SKM-1 treated with dmso at 0.1 percent for 144 hours (cell line): ENCODE data around the gene NTRK3.

Experiments used
- DNase-seq: peaks from one replicate; lab custom pipeline; 2025; ENCODE audit not compliant: unreplicated experiment; lab: John Stamatoyannopoulos, UW

Gene NTRK3

DNA sequence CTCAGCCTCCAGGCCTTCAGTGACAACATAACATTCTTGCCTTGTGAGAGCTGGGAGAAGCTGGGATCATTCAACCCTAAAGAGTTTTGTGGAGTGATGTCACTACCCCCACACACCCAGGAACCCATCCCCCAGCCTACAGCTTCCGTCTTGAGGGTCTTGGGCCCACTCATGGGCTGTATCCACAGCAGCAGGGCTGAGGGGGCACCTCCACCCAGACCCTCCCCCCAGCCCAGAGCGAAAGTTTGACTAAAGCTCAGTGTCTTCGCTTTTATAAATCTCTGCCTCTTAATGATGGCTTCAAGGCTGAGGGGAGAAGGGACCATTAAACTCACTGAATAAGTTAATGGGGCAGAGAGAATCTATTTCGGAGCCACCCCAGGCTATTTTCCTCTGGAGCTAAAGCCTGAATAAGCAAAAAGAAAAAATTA lies 23.8 kb downstream of the NTRK3 start:
- no peak for DNase-seq

DNA sequence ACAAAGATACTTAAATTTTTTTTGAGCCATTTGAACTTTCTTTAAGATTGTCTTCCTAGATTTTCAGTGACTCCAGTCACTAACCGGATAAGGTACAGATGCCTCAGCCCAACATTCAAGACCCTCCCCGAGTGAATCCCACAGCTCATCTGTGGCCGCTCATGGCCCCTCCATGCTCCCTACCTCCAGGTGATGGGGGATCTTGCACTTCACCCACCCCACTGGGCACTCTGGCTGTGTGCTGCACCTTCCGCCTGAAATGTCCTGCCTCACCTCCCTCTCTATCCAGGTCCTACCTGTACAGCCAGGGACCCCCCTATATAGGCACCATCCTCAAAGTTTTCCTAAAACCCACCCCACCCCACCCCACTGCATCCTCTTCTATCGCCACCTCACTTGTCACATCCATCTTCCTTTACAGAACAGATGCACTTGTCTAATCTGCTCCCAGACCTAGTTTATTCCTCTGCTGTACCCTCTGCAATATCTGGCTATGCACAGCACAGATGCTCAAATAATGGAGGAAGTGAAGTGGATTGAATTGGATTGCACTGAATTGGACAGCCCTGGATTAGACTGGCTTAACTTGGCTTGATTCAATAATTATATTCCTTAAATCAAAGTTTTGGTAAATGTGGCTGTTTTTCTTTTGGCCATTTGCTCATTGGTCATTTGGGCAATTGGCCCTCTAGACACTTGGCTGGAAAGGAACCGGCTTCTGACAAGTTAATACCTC lies 24.5 kb downstream of the NTRK3 start:
- DNase-seq = no peak

DNA sequence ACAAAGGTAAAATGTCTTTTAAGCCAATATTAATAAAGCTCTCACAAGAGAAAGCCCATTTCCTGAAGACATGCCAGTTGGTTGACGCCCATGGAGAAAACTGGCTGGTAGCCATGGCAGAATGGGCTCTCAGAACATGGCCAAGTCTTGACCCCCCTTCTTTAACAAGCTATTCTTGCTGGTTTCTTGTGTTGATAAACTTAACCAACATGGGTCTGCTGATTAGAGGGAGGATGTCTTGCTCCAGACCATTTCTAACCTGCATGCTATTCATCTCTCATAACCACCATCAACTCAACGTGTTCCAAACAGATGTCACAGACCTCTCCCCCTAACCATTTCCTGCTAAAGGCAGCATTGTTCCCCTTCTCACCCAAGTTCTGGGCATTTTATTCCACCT lies 25.7 kb downstream of the NTRK3 start:
- no peak for DNase-seq

DNA sequence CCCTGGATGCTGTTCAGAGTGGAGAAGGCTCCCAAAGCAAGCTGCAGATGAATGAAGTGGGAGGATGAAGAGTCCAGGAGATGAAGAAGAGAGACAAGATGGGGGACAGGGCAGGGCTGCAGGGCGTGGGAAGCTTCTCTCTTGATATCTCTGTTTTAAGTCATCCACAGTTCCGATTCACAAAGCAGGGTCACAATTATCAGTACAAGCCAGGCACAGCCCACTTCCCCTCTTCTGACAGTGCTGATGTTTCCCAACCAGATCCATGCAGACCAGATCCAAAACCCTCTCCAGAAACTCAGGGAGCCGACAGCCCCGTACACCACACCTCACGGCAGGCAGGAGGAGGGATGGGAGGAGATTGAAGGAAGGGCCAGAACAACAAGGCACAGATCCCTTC lies 31.1 kb downstream of the NTRK3 start:
- DNase-seq = no peak

DNA sequence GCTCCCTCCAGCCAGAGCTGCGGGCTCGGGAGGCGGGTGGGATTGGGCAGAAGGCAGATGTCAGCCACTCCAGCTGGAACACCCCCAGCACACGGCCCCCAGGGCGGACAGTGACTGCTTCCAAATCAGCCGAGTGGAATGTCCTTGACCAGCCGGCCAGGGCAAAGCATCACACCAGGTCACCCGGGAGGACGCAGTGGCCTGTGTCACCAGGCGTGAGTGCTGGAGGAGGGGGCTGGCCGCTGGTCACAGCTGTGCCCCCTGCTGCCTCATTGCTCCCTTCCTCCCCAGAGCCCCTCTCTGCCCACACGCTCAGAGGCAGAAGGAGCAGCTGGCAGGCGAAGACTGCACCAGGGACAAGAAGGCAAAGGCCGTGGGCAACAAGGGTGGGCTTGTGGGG lies 33.5 kb downstream of the NTRK3 start:
- no peak for DNase-seq

DNA sequence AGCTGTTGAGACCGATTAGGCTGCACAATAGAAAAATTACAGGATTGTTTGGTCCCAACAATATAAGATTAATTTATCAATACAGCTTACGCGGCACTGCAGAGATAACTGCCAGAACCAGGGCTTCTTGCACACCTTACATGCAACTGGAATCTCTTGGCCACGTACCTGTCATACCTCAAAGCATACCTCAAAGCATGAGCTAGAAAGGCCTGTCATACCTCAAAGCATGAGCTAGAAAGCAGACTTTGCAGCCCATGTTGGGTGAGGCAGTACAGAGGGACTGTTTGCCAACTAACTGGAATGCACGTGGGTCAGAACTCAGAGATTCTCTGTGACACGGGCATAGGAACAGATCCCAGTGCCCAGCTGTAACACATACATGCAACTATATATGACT lies 34.7 kb downstream of the NTRK3 start:
- DNase-seq = no peak

DNA sequence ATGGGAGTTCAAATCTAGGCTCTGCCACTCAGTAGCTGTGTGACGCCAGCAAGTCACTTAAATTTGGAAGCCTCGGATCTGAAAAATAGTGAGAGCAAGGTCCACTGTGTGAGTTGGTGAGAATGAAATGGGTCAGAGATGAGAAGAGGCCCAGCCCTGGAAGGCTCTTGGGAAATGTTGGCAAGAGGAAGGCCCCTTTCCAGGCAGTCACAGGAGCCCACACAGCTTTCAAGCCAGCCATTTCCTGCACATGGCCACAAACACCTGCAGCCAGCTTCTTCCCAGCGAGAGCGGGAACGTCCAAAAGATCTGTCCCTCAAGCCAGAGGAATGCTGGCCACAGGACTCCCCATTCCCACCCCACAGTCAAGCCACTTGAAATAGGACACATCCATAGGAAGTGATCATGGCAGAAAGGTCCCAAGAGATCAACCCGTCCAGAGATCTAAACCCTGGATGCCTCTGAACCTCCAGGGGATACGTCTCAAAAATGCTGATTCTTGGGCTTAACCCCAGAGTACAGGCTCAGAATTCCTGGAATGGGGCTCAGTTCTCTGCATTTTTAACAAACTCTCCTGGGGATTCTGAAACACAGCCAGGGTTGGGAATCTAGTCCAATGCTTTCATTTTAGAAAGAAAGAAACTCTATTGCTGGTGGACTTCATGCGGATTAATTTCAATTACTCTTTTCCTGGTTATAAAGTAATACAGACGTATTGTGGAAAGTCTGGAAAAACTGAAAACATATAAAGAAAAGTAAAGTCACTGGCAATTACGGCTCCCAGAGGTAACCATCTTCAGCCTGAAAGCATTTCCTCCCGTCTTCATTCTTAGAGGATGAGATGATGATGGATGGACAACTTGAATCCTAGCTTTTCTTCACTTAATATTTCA lies 35.9 kb downstream of the NTRK3 start:
- DNase-seq = no peak

DNA sequence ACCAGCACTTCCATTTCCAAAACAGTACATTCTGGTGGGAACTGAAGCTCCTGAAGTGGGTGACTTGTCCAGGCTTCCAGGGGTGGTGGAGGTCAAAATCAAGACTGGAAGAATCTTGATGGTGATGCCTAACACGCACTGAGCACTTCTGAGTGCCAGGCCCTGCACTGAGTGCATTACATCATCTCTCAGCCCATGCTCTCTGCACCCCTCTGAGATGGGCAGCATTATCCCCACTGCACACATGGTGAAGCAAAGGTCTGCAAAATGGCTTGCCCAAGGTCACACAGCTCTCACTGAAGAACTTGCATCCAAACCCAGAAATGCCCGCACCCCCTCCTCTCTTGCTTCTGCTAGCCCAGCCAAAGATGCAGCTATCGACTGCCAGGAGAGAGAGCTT lies 36.9 kb downstream of the NTRK3 start:
- DNase-seq = no peak

DNA sequence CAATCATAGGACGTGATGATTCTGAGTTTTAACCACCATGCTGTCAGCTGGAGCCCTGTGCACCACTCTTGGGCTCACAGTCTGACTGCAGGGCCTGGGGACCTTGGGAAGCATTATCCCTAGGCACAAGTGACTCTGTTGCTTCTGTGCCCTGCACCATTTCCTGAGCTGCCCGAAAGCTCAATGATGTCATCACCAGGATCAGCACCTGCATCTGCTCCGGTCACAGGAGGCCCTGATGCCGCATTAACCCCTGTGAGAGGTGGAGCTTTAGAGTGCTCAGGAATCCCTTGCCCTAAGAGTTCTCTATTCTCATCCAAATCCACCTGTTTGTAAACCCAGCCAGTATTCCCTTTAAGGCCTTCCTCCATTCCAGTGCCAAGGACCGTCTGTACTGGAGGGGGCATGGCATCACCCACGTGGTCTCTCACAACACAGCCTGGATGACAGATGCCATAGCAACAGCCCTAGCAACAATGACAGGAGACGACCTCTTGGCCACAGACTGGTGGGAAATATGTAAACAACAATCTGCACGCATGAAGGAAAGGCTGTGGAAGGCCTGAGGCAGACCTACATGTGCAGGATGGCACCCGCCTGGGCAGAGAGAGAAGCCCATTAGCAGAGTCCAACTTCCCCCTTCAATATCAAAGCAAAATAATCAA lies 37.9 kb downstream of the NTRK3 start:
- no peak for DNase-seq

DNA sequence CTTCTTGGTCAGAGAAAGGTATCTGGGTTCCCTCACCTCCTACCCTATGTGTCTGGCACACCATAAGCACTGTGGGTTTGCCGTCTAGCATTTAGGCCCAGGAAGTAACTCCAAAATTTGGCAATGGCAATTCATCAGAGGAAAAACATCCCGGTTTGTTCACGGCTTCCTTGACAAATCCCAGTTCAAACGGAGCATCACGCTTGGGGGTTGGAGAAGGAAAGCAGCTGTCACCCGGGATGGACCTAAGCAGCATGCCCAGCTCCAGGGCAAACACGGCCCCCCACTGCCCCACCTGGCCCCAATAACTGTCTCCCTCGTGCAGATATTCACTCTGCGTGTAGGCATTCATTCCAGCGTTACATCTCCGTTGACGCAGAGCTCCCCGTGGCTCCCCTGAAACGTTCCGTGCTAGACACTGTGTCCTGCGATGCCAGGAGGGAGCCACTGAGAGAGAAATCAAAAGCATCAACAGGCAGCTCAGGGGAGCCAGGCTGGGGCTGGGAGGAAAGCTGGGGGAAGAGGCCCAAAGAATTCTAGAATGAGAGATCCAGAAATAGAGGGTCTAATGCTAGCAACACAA lies 41.4 kb downstream of the NTRK3 start:
- no peak for DNase-seq

DNA sequence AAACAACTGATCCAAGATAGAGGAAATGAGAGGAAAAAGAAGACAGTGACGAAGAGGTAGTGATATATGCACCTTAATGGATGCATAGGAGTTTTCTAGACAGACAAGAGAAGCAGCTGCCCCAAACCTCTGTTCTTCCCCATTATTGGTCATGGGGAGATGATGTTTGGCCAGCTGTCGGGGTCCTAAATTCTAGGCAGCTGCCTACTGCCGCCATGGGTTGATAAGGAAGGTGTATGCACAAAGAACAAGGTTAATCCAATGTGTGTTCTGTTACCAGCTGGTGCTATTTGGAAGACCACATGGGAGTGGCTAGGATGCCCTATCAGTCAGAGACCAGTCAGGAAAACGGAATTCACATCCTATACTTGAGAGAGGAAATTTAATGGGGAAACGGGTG lies 47.4 kb downstream of the NTRK3 start:
- no peak for DNase-seq

DNA sequence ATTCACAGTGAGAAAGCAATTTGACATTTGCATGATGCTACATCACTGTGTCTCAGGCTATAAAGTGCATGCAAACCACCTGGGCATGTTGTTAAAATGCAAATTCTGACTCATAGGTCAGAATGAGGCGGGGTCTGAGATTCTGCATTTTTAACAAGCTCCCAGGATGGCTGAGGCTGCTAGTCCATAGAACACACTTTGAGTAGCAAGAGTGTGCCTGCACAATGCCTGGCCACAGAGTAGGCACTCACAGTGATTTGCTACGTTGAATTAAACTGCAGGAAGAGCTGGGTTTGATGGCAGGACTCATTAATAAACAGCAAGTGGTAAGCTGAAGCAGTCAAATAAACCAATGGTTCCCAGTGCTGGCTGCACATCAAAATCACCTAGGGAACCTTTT lies 48.1 kb downstream of the NTRK3 start:
- DNase-seq = no peak

DNA sequence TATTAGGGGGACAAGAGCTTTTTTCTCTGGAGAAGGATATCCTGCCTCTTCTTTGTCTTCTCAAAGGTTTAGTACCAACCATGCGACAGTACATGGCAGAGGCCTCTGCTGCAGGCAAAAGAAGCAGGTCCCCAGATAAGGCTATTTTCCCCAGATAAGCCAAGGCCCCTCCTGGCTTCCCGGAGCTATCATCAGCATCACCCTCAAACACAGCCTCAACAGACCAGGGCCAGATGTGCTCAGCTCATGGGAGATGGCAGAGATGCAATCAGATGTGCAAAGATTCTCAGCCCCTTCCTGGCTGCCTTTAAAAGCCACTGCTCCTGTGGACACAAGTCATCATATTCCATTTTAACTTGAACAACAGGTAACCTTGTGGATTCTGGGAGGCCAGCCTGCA lies 49.0 kb downstream of the NTRK3 start:
- DNase-seq = no peak

DNA sequence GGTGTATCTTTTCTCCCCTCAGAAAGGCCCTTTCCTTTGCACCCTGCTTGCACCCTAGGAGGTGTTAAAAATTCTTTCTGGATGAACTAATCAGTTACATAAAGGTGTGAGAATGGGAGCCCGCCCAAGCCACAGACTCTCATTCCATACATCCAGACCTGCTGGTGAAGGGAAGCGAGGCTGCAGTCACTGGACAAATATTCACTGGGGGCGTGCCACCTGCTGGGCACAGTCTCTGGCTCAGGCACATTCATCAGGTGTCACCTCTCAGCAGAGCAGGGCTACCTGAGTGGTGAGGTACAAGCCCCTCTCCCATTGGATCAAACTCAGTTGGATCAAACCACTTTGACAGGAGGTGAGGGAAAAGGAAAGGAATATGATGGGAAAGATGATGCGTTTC lies 52.0 kb downstream of the NTRK3 start:
- no peak for DNase-seq

DNA sequence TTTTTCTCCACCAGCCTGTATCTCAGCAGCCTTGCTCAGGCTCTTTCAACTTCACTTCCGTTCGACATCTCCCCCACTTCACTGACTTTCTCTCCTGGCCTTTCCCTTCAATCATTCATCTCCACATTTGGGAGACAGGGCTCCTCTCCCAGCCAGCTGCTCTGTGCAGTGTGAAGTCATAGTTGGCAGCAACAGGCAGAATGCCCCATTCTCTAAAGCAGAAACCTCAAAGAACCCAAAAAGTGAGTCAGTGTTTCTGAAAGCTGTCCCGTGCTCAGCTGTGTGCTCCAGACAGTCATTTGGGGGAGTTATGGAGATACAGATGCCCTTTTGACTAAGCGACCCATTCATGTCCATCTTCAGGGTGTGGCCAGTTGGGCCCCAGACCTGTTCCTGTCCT lies 54.3 kb downstream of the NTRK3 start:
- DNase-seq = no peak

DNA sequence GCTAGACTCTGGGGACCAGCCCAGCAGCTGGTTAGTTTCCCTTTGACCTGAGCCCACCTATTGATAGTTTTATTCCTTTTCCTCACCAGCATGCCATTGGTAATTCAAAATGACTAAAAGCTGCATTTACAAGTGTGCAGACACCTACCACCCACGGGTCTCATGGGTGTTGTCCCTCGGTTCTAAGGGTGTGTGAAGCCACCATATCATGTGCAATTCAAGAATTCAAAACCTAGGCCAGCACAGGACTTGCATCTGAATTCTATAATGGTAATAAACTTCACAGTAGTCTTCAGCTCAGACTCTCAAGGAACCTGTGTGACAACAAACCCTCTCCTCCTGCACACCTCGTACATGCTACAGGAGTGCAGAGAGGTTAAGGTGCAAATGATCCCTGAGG lies 55.3 kb downstream of the NTRK3 start:
- DNase-seq = no peak

DNA sequence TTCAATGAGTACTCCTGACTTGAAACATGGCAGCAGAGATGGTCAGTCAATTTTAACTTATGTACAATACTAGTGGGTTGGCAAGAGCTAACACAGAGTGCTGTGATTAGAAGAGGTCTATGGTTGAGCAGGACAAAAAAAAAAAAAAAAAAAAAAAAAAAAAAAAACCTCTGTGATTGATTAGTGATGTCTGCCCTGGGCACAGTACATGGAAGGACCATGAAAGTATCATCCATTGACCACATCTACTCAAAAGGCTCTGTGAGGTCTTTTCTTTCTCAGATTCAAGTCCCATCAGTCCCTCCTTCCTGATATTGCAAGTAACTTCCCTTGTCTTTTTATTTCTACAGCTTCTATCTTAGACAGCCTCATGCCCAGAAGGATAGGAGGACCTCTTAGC lies 59.6 kb downstream of the NTRK3 start:
- DNase-seq = no peak

DNA sequence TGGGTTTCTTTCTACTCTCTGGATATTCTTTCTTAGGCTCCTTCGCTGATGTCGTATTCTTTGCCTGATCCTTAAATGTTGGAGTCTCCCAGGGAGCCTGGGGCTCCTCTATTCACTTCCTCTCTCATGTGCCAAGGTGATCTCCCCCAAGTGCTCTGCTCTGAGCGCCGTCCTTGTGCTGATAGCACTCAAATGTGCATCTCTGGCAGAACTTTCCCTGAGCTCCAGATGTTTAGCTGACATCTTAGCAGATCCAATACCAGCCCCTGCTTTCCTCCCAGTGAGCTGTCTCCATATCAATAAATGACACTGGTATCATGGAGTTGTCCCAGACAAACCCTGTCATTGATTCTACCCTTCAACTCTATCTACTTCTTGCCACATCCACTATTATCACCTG lies 62.4 kb downstream of the NTRK3 start:
- DNase-seq = no peak

DNA sequence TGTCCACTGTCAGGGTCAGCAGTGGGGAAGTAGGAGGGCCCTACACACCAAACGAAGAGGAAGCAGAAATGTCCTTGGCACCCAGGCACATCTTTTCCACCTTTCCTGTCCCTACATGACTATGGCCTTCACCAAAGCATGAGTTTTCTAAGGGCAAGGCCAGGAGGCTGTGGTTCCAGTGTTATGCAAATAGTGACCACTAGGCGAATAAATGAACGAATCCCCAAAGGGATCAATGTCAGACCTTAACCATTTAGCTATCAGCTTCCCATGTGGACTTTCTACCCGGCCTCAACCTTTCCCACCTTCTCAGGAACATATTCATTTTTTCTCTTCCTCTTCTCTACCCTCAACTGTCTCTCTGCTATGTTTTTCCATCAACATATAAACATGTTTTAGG lies 63.1 kb downstream of the NTRK3 start:
- DNase-seq = no peak

DNA sequence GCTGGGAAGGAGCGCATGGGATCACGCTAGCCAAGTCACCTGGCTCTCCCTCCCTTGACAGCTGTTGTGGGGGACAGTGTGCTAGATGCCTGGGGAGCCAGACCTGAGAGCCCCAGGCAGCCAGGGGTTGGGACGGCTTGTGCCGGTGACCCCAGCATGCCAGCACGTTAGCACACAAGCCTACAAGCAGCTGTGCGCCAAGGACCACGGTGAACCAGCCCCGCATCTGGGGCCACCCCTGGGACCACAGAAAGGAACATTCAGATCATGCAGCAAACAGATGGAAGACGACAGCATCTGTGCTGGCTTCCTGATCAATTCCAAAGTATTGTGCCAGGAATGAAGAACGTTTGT lies 64.8 kb downstream of the NTRK3 start:
- DNase-seq = no peak

DNA sequence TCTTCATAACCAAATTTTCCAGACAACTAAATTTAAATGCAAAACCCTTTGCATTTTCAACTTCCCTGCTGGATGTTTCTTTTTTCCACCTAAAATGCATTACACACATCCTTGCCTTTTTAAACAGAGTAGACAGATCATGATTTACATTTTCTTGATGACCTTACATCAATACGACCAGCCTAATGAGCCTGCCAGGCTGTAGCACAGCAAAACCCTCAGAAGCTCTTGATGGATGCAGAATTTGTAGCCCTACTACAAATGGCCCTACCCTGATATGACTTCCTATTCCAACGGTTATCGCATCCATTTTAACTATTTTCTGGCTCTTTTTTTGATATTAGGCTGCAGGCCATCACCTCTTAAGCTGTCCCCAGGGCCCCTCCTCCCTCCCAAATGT lies 66.3 kb downstream of the NTRK3 start:
- DNase-seq = no peak

DNA sequence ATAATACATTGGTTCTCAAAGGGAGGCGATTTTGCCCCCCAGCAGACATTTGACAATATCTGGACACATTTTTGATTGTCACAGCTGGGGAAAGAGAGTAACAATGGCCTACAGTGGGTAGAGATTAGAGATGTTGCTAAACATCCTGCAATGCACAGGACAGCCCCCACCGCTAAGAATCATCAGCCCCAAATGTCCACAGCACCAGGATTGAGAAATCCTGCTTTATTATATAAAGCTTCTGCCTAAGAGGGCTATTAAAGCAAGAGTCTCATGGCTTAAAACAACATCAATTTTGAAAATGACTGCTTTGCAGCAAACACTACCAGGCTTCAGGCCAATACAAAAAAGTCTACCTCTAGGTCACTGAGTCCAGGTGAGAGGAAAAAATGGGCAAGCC lies 68.2 kb downstream of the NTRK3 start:
- DNase-seq = no peak
